ENCODE results near the gene LSM2. TPM values are rescaled to one million over a fixed set of nuclear protein-coding genes. Genes with fewer than 3 reads are reported as not detected.

The LSM2 gene
- total and polyA plus RNA-seq, 9 of the 15 experiments (the other 6 are each of a cell fraction or from before 2014, with no cell fraction given) = 154 to 407 (median 223) TPM

- TF ChIP-seq ATF4 (CRISPR knock-in tag; IDR thresholded peaks at IDR 0.05) (0 out of 2 replicates have a peak, but pooled peaks have one; percentile 8), ILF3 (IDR thresholded peaks at IDR 0.05; ENCODE audit: borderline replicate concordance) (no peak), FOXP4 (CRISPR knock-in tag; IDR thresholded peaks at IDR 0.05; ENCODE audit: borderline replicate concordance) (0 out of 2 replicates have a peak, but pooled peaks have one; percentile 43), PCBP2 (IDR thresholded peaks at IDR 0.05; ENCODE audit: low read depth, low read length, poor library complexity, severe bottlenecking) (no peak), PML (IDR thresholded peaks at IDR 0.05; ENCODE audit: low read length) (peak; percentile 9; the same call in 1 of the 2 replicates), PHB2 (IDR thresholded peaks at IDR 0.05; ENCODE audit: low read depth) (no peak), ZNF707 (CRISPR knock-in tag; conservative IDR thresholded peaks at IDR 0.05) (no peak), GATAD2A (IDR thresholded peaks at IDR 0.05) (no peak), SUPT5H (IDR thresholded peaks at IDR 0.05) (no peak), REST (IDR thresholded peaks at IDR 0.05; ENCODE audit: borderline replicate concordance) (no peak), REST (CRISPR knock-in tag; IDR thresholded peaks at IDR 0.05; ENCODE audit: low read depth) (peak; percentile 69; the same call in 1 of the 2 replicates), ZSCAN29 (IDR thresholded peaks at IDR 0.05) (peak; percentile 73), SRF (CRISPR knock-in tag; IDR thresholded peaks at IDR 0.05) (peak in 1 of 2 experiments; percentile 72; a peak in 1 of 4 replicates), HINFP (tag; conservative IDR thresholded peaks at IDR 0.05; ENCODE audit: low read depth) (0 out of 2 replicates have a peak, but pooled peaks have one; percentile 40)
Measured at GRCh38 chr6:31831350-31832215, 24.8 kb upstream of the LSM2 start (continued).
